ENCODE data around the gene GRIK5. TPM values are rescaled to one million over a fixed set of nuclear protein-coding genes. Genes with fewer than 3 reads are reported as not detected.

Gene GRIK5
- polyA plus RNA-seq, 1 donor (not counting 4 experiments of a cell fraction or from before 2014, with no cell fraction given), result 0.17 TPM

DNA sequence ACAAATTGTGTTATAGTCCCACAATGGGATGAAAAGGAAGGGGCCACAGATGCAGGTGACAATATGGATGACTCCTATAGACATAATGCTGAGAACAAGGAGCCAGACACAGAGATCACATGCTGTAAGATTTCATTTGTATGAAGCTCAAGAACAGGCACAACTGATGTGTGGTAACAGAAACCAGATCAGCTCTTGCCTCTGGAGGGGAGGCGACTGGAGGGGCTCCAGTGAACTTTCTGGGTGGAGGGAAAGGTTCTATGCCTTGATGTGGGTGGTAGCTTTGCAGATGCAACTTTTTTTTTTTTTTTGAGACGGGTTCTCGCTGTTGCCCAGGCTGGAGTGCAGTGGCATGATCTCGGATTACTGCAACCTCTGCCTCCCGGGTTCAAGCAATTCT is 104.9 kb downstream of the GRIK5 start:
- no peak for TF ChIP-seq EZH2 (IDR thresholded peaks at IDR 0.05; ENCODE audit: low read length)
- TF ChIP-seq, protein P1, sequence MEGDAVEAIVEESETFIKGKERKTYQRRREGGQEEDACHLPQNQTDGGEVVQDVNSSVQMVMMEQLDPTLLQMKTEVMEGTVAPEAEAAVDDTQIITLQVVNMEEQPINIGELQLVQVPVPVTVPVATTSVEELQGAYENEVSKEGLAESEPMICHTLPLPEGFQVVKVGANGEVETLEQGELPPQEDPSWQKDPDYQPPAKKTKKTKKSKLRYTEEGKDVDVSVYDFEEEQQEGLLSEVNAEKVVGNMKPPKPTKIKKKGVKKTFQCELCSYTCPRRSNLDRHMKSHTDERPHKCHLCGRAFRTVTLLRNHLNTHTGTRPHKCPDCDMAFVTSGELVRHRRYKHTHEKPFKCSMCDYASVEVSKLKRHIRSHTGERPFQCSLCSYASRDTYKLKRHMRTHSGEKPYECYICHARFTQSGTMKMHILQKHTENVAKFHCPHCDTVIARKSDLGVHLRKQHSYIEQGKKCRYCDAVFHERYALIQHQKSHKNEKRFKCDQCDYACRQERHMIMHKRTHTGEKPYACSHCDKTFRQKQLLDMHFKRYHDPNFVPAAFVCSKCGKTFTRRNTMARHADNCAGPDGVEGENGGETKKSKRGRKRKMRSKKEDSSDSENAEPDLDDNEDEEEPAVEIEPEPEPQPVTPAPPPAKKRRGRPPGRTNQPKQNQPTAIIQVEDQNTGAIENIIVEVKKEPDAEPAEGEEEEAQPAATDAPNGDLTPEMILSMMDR (optimal IDR thresholded peaks at IDR 0.05 in 1 of 3, IDR thresholded peaks at IDR 0.05 in 1 of 3, conservative IDR thresholded peaks at IDR 0.05 in 1 of 3; ENCODE audit: extremely low read depth in 1 of 3, insufficient read depth in 2 of 3, low read length in 3 of 3), result no peak
- Histone ChIP-seq H4K20me1 (ENCODE audit: control insufficient read depth, extremely low read depth, insufficient read depth, low read length) (no peaks in the 10 kb centered on the region), H3K79me2 (ENCODE audit: control insufficient read depth, insufficient read depth, low read length) (no peaks in the 10 kb centered on the region), H3K4me1 (ENCODE audit: control insufficient read depth, extremely low read depth, insufficient read depth, low read length) (no peaks in the 10 kb centered on the region), H3K4me3 (ENCODE audit: control insufficient read depth in 2 of 3, extremely low read depth in 1 of 3, insufficient read depth in 2 of 3, low read depth in 1 of 3, low read length in 3 of 3) (no peak overlapping the region), H3K36me3 (ENCODE audit: control insufficient read depth in 2 of 2, extremely low read depth in 1 of 2, insufficient read depth in 2 of 2, low read length in 2 of 2) (no peaks in the 10 kb centered on the region), H3K9me1 (ENCODE audit: control insufficient read depth, extremely low read depth, insufficient read depth, low read length) (no peaks in the 10 kb centered on the region), H3K4me2 (ENCODE audit: control insufficient read depth, extremely low read depth, insufficient read depth, low read depth, low read length) (no peak overlapping the region), H3K9ac (ENCODE audit: control insufficient read depth, extremely low read depth, insufficient read depth, low read length) (no peak overlapping the region), H3K27me3 (ENCODE audit: control insufficient read depth, extremely low read depth, insufficient read depth, low read length) (no peaks in the 10 kb centered on the region), H2AFZ (ENCODE audit: control insufficient read depth, low read length) (no peak overlapping the region), H3K9me3 (ENCODE audit: control insufficient read depth, low read depth, low read length) (no peaks in the 10 kb centered on the region), H3K27ac (ENCODE audit: control insufficient read depth, insufficient read depth, low read length) (no peak overlapping the region)
- dilution Hi-C loops (cut with MboI; ENCODE audit: extremely low pct_ligation_motif_present, low sequenced_read_pairs), result no loop called here
- FAIRE-seq (no peak), DNase-seq (ENCODE audit: low read depth, low spot score) (no peak)

DNA sequence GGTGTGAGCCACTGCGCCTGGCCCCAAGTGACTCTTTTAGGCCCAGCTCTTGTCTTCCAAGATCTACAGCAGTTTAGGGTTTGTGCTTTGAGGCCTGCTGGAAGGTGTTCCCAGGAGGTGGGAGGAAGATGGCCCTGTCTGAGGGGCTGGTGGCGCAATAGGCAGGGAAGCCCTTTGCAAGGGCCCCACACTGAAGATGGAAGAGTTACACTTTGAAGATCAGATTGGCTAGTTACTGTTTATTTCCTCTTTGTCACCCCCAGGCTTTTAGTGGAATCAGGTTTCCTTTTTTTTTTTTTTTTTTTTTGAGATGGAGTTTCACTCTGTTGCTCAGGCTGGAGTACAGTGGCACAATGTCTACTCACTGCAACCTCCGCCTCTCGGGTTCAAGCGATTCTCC is 109.0 kb downstream of the GRIK5 start:
- Histone ChIP-seq H2AFZ (ENCODE audit: control insufficient read depth, low read length) (no peak overlapping the region), H3K27ac (ENCODE audit: control insufficient read depth, insufficient read depth, low read length) (no peak overlapping the region), H3K9me3 (ENCODE audit: control insufficient read depth, low read depth, low read length) (no peaks in the 10 kb centered on the region), H3K36me3 (ENCODE audit: control insufficient read depth in 2 of 2, extremely low read depth in 1 of 2, insufficient read depth in 2 of 2, low read length in 2 of 2) (peaks cover 0 to 7% of the 10 kb centered on the region in 2 experiments), H3K4me2 (ENCODE audit: control insufficient read depth, extremely low read depth, insufficient read depth, low read depth, low read length) (no peak overlapping the region), H4K20me1 (ENCODE audit: control insufficient read depth, extremely low read depth, insufficient read depth, low read length) (peaks cover 7% of the 10 kb centered on the region), H3K4me3 (ENCODE audit: control insufficient read depth in 2 of 3, extremely low read depth in 1 of 3, insufficient read depth in 2 of 3, low read depth in 1 of 3, low read length in 3 of 3) (no peak overlapping the region), H3K27me3 (ENCODE audit: control insufficient read depth, extremely low read depth, insufficient read depth, low read length) (no peaks in the 10 kb centered on the region), H3K9ac (ENCODE audit: control insufficient read depth, extremely low read depth, insufficient read depth, low read length) (no peak overlapping the region), H3K9me1 (ENCODE audit: control insufficient read depth, extremely low read depth, insufficient read depth, low read length) (no peaks in the 10 kb centered on the region), H3K4me1 (ENCODE audit: control insufficient read depth, extremely low read depth, insufficient read depth, low read length) (peaks cover 14% of the 10 kb centered on the region), H3K79me2 (ENCODE audit: control insufficient read depth, insufficient read depth, low read length) (no peaks in the 10 kb centered on the region)
- no peak for TF ChIP-seq EZH2 (IDR thresholded peaks at IDR 0.05; ENCODE audit: low read length)
- TF ChIP-seq, protein P1 (optimal IDR thresholded peaks at IDR 0.05 in 1 of 3, IDR thresholded peaks at IDR 0.05 in 1 of 3, conservative IDR thresholded peaks at IDR 0.05 in 1 of 3; ENCODE audit: extremely low read depth in 1 of 3, insufficient read depth in 2 of 3, low read length in 3 of 3), result no peak
- DNase-seq (ENCODE audit: low read depth, low spot score) (no peak), FAIRE-seq (no peak)
- dilution Hi-C loops (cut with MboI; ENCODE audit: extremely low pct_ligation_motif_present, low sequenced_read_pairs), result no loop called here
